B cell (primary cell): ENCODE measurements around the gene MYH15. TPM values are rescaled to one million over a fixed set of nuclear protein-coding genes. Genes with fewer than 3 reads are reported as not detected.

ENCODE experiments used
- ATAC-seq: fragments of 200-7000 bp; cut with Tn5 transposase; one replicate; pipeline ENCODE4 v1.10.0; 2021; ENCODE audit warnings: low read depth, mild to moderate bottlenecking, moderate number of reproducible peaks, moderate library complexity
- CTCF ChIA-PET: fragments of 350-600 bp; sonication (Branson Sonifier 250); formaldehyde crosslinking; loops from one replicate; lab custom pipeline; 2021; ENCODE audit warnings: antibody characterized with exemption, inconsistent platforms; lab: Charles Lee
- POLR2A ChIA-PET: fragments of 350-600 bp; sonication (Branson Sonifier 250); formaldehyde crosslinking; loops from one replicate; lab custom pipeline; 2021; ENCODE audit warnings: antibody characterized with exemption; lab: Charles Lee
- DNase-seq: peaks from one replicate; pipeline ENCODE4 v3.0.0; 2013
- H2AFZ ChIP-seq: 2 replicates; pipeline ENCODE4 v1.6.1; 2012; ENCODE audit warnings: mild to moderate bottlenecking, low read depth, low read length; ENCODE audit not compliant: insufficient read depth, poor library complexity, severe bottlenecking
- H3K27ac ChIP-seq, 2 donors: 1 replicate in 1 of 2; 2 replicates in 1 of 2; pipeline ENCODE4 v1.5.1; 2012 to 2013; ENCODE audit warnings: low read length in 2 of 2, mild to moderate bottlenecking in 2 of 2, moderate library complexity in 1 of 2
- H3K27me3 ChIP-seq, 4 experiments: fragments of 200-600 bp in 1 of 4; sonication (generic) in 1 of 4; replicated peaks in 1 of 4; 1 replicate in 2 of 4; 2 replicates in 2 of 4; pipeline versions ENCODE4 v1.6.1 to v1.7.0; 2013 to 2016; ENCODE audit warnings: low read length in 3 of 4, mild to moderate bottlenecking in 2 of 4, mixed read lengths in 1 of 4, moderate library complexity in 1 of 4; ENCODE audit not compliant: insufficient read depth in 4 of 4, control insufficient read depth in 3 of 4; ENCODE audit errors: control extremely low read depth in 1 of 4
- H3K36me3 ChIP-seq, 2 experiments: replicated peaks in 1 of 2; 1 replicate in 1 of 2; 2 replicates in 1 of 2; pipeline versions ENCODE4 v1.6.1 to v1.7.1; 2013; ENCODE audit warnings: low read length in 1 of 2; ENCODE audit not compliant: insufficient read depth in 2 of 2, control insufficient read depth in 1 of 2; ENCODE audit errors: control extremely low read depth in 1 of 2, extremely low read depth in 1 of 2
- H3K4me1 ChIP-seq, 2 donors: fragments of 200-600 bp in 1 of 2; sonication (generic) in 1 of 2; 1 replicate in 1 of 2; 2 replicates in 1 of 2; pipeline versions ENCODE4 v1.5.1 to v1.6.1; 2013 to 2017; ENCODE audit warnings: low read length in 2 of 2; ENCODE audit not compliant: control insufficient read depth in 2 of 2, insufficient read depth in 2 of 2
- H3K4me2 ChIP-seq: replicated peaks from 2 replicates; pipeline ENCODE3; 2012; ENCODE audit warnings: mild to moderate bottlenecking, low read depth, low read length; ENCODE audit not compliant: poor library complexity, severe bottlenecking
- H3K4me3 ChIP-seq, 5 experiments: fragments of 200-600 bp in 1 of 5; sonication (generic) in 1 of 5; 1 replicate in 3 of 5; 2 replicates in 2 of 5; pipeline versions ENCODE4 v1.5.1 to v1.7.0; 2011 to 2016; ENCODE audit warnings: low read length in 4 of 5, mild to moderate bottlenecking in 4 of 5, low read depth in 2 of 5, control low read depth in 1 of 5, moderate library complexity in 1 of 5; ENCODE audit not compliant: insufficient read depth in 1 of 5; ENCODE audit errors: control extremely low read depth in 1 of 5, extremely low read depth in 1 of 5
- H3K79me2 ChIP-seq: fragments of 200-600 bp; sonication (generic); one replicate; pipeline ENCODE4 v1.6.0; 2016; ENCODE audit warnings: low read length; ENCODE audit not compliant: control insufficient read depth, insufficient read depth
- H3K9ac ChIP-seq: fragments of 200-600 bp; sonication (generic); 2 replicates; pipeline ENCODE4 v1.6.1; 2017; ENCODE audit warnings: mild to moderate bottlenecking, low read length, moderate library complexity
- H3K9me3 ChIP-seq, 3 donors: one replicate each; pipeline versions ENCODE4 v1.6.1 to v1.7.1; 2013; ENCODE audit warnings: low read length in 2 of 3; ENCODE audit not compliant: control insufficient read depth in 2 of 3, insufficient read depth in 1 of 3; ENCODE audit errors: control extremely low read depth in 1 of 3
- H4K20me1 ChIP-seq: 2 replicates; pipeline ENCODE4 v1.6.0; 2012; ENCODE audit warnings: mild to moderate bottlenecking, low read length; ENCODE audit not compliant: insufficient read depth, control insufficient read depth, poor library complexity, severe bottlenecking
- H3K27ac Mint-ChIP-seq: one replicate; pipeline ENCODE4 v1.8.0; 2021; ENCODE audit warnings: mixed read lengths
- H3K27me3 Mint-ChIP-seq: one replicate; pipeline ENCODE4 v1.8.0; 2021; ENCODE audit warnings: mixed read lengths
- H3K4me1 Mint-ChIP-seq: one replicate; pipeline ENCODE4 v1.8.0; 2021; ENCODE audit warnings: mixed read lengths
- H3K4me3 Mint-ChIP-seq: one replicate; pipeline ENCODE4 v1.8.0; 2021; ENCODE audit warnings: mixed read lengths
- H3K9me3 Mint-ChIP-seq: one replicate; pipeline ENCODE4 v1.8.0; 2022; ENCODE audit warnings: mixed read lengths; ENCODE audit not compliant: insufficient read depth
- CTCF ChIP-seq: fragments of 200-600 bp; IDR thresholded peaks from one replicate; pipeline ENCODE4 v1.8.0; 2022; ENCODE audit warnings: antibody characterized with exemption, mild to moderate bottlenecking
- EZH2 ChIP-seq: IDR thresholded peaks from 2 replicates; pipeline ENCODE4 v1.6.1; 2012; ENCODE audit warnings: borderline replicate concordance, low read depth, mild to moderate bottlenecking, moderate library complexity, low read length; ENCODE audit not compliant: insufficient read depth, poor library complexity, severe bottlenecking
- whole genome bisulfite sequencing: methylation state at CpG from one replicate; pipeline ENCODE4 v1.1.5; 2013; ENCODE audit warnings: missing lambda C conversion rate; ENCODE audit not compliant: insufficient coverage; 5-methylcytosine and 5-hydroxymethylcytosine counted together
- intact Hi-C: fragments of 100-400 bp; cut with micrococcal nuclease; formaldehyde crosslinking; loops from one replicate; pipeline ENCODE4 v1.10.0; 2022
- polyA plus RNA-seq: library from polyadenylated mRNA; depleted of rRNA; stranded (reverse); fragments of >200 nt; gene quantifications from 2 replicates; pipeline ENCODE4 v1.2.3, GENCODE V29; 2012
- total RNA-seq, 2 donors: library from RNA; stranded (reverse); fragments of 120-200 nt in 1 of 2; gene quantifications; 1 replicate in 1 of 2; 2 replicates in 1 of 2; pipeline versions ENCODE4 v1.2.3 to v1.2.4, GENCODE V29; 2013 to 2022

Gene MYH15
- total and polyA plus RNA-seq, 2 donors (not counting 1 experiment from before 2014, with no cell fraction given): 0.06 TPM; not detected in 1

- Histone ChIP-seq H3K27ac (no peak overlapping the region), H3K9me3 (no peaks in the 10 kb centered on the region), H3K9ac (no peak overlapping the region), H3K4me2 (no peak overlapping the region), H2AFZ (no peak overlapping the region), H4K20me1 (no peaks in the 10 kb centered on the region), H3K79me2 (no peaks in the 10 kb centered on the region), H3K4me3 (no peak overlapping the region), H3K27me3 (no peaks in the 10 kb centered on the region), H3K36me3 (no peaks in the 10 kb centered on the region), H3K4me1 (no peaks in the 10 kb centered on the region)
- TF ChIP-seq EZH2: no peak
- no peak for TF ChIP-seq CTCF
- DNase-seq: no peak
- peaks cover 5% of the 10 kb centered on the region for H3K27me3 Mint-ChIP-seq
- intact Hi-C loops: no loop called here
- H3K9me3 Mint-ChIP-seq: no peaks in the 10 kb centered on the region
- no peak for ATAC-seq
- POLR2A ChIA-PET: no interaction called here
- CTCF ChIA-PET: no interaction called here
- no peak overlapping the region for H3K4me3 Mint-ChIP-seq
- no peaks in the 10 kb centered on the region for H3K4me1 Mint-ChIP-seq
- WGBS: no CpG with 5 or more reads among the region's 3 CpGs
- H3K27ac Mint-ChIP-seq: no peak overlapping the region
Observed at GRCh38 chr3:108415661-108416060, 94.7 kb downstream of the MYH15 start.

GRCh38 chr3:108414007-108414406 is 96.4 kb downstream of the MYH15 start:
- TF ChIP-seq CTCF (no peak), EZH2 (no peak)
- intact Hi-C loops: no loop called here
- Histone ChIP-seq H3K27ac (no peak overlapping the region), H3K79me2 (no peaks in the 10 kb centered on the region), H4K20me1 (no peaks in the 10 kb centered on the region), H3K9me3 (no peaks in the 10 kb centered on the region), H3K4me1 (peaks cover 0 to 2% of the 10 kb centered on the region in 2 donors), H3K27me3 (no peaks in the 10 kb centered on the region), H3K9ac (no peak overlapping the region), H3K4me3 (no peak overlapping the region), H2AFZ (no peak overlapping the region), H3K36me3 (no peaks in the 10 kb centered on the region), H3K4me2 (no peak overlapping the region)
- no peak overlapping the region for H3K4me3 Mint-ChIP-seq
- ChIA-PET CTCF (no interaction called here), POLR2A (no interaction called here)
- 100% methylated on average over 3 of the region's 5 CpGs for WGBS
- H3K9me3 Mint-ChIP-seq: no peaks in the 10 kb centered on the region
- peaks cover 3% of the 10 kb centered on the region for H3K4me1 Mint-ChIP-seq
- peaks cover 5% of the 10 kb centered on the region for H3K27me3 Mint-ChIP-seq
- no peak for DNase-seq
- no peak overlapping the region for H3K27ac Mint-ChIP-seq
- ATAC-seq: no peak
